ENCODE measurements around the gene WDR70.

The WDR70 gene

GRCh38 chr5:37694867-37695266 is 315.7 kb downstream of the WDR70 start:
- DNase-seq, result no peak

GRCh38 chr5:37695647-37696046 is 316.5 kb downstream of the WDR70 start:
- no peak for DNase-seq

DNA sequence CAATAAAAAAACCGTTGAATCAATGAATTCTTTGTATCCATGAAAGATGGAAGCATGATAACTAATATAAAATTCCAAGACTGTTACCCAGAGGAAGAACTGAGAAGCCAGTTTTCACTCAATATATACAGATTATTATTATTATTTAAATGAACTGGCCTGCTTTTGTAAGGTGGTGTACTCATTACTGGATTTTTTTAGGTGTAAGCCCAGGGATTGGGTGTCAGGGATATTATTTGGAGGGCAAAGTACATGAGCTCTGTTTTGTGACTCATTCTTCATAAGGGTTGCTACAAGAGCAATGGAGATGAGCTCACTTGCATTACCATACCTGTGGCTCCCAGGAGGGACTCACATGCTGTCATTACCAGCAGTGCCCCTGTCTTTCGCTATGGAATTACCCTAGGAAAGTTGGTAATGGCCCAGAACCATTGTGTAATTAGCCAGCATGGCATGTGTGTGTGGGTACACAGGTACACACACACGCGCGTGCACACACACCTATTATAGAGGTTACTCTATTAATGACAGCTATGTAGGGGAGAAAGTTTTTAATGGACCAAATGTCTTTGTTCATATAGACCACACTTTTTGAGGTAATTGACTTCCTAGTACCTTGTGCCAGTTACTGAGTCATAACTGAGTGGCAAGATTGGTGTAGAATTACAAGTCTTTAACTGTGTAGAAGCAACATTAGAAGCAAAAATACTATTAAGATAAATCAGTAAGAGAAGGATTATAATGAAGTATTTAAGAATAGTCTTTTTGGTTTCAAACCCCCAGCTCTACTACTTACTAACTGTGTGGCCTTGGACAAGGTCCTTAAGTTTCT is 317.3 kb downstream of the WDR70 start:
- DNase-seq, result no peak

- no peak for DNase-seq
These were observed 322.8 kb downstream of the WDR70 start for GRCh38 chr5:37701868-37702267.

- no peak for DNase-seq
These were observed 324.7 kb downstream of the WDR70 start for GRCh38 chr5:37703841-37704241.

- DNase-seq, result no peak
These were observed 325.3 kb downstream of the WDR70 start for GRCh38 chr5:37704406-37704805.

- peak; percentile 22 for DNase-seq
These were observed 329.9 kb downstream of the WDR70 start for GRCh38 chr5:37709020-37709419.

DNA sequence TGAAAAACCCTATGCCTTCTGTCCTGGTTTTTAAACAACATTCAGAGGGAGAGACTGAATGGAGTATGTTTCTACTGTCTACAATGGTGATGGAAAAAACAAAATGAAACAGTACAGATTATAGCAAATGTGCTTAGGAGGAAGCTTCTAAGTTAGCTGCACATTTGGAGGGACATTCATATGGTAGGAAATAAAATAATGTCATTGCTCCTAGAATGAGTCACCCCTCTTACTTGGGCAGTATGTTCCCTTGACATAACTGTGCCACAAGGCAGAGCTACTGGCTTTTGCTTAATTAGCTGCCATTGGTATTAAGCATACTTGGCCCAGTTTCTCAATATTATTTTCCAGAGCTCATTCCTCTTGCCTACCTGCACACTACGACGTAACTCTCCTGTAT is 331.8 kb downstream of the WDR70 start:
- DNase-seq, result no peak

- no peak for DNase-seq
These were observed 333.6 kb downstream of the WDR70 start for GRCh38 chr5:37712750-37713149.

GRCh38 chr5:37714756-37715155 is 335.6 kb downstream of the WDR70 start:
- DNase-seq, result no peak

DNA sequence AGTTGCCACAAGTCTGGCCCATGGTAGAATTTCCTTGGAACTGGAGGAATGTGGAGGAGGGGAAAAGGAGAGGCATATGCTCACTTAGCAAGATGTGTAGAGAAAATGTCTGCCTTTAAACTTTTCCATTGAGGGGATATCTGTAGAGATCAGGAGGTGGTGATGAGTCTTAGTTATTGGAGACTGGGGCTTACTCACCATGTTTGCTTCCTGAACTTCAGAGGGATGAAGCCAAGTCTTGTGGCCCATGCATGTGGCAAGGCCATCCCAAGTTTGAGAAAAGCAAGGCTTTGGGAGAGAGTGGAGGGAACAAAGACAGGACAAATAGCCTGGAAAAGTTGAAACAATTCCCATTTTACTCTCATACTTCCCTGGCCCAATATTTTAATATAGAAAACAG is 336.2 kb downstream of the WDR70 start:
- DNase-seq, result no peak

GRCh38 chr5:37715992-37716391 is 336.9 kb downstream of the WDR70 start:
- DNase-seq, result no peak

- DNase-seq, result no peak
These were observed 337.3 kb downstream of the WDR70 start for GRCh38 chr5:37716405-37716804.

GRCh38 chr5:37717276-37717612 is 338.1 kb downstream of the WDR70 start:
- no peak for DNase-seq

DNA sequence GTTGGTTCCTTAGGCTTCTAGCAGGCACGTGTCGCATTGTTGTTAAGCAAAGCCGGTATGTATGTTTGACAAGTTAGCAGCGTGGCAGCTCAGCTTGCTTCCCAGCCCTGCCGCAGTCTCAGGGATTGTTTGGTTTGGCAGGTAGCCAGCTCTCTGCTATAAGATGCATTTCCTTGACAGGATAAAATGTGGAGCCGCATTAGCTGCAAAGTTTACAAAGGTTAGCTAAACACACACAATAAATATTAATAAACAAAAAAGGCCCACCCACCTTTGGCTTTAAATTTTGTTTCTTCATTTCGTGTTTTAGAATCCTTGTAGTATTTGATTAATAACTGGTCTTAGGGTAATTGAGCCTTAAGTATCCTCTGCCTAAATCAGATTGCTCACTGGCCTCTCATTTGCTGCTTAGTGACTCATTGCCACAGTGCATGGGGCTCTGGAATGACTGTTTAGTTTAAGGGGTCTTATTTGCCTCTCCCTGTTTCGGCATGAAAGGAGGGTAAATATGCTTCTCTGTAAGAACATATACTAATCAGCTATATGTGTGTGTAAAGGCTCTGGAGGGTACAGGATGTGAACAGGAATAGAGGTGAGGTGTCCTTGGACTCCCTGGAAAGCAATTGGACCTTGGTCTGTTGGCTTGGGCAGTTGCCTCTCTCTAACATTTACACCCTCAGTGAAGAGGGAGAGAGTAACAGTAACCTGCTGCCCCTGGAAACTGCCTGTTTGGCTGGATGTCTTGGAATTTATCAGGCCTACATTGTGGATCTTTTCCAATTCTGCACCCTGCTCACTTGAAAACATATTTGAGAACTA is 338.7 kb downstream of the WDR70 start:
- DNase-seq, result peak; percentile 87

GRCh38 chr5:37720550-37720952 is 341.4 kb downstream of the WDR70 start:
- DNase-seq, result no peak

DNA sequence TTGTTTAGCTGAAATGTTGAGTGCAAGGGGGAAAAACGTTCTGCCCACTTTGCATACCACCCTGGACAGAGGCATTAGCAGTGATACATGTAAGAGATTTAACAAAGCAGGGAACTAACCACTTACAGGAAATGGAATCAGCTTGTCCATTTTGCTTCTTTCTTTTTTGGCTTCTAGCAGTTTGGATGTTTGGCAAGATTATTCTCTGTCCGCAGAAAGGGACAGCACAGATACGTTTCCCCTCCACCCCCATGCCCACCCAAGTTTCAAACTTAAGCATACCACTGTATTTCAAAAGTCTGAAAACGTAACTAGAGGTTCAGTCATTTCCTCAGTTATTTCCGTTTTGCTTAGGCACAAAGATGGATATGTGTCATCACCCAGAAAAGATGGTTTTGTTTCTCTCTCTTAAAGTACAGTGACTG is 342.3 kb downstream of the WDR70 start:
- DNase-seq, result no peak

GRCh38 chr5:37722236-37723161 is 343.4 kb downstream of the WDR70 start:
- peak; percentile 58 for DNase-seq

DNA sequence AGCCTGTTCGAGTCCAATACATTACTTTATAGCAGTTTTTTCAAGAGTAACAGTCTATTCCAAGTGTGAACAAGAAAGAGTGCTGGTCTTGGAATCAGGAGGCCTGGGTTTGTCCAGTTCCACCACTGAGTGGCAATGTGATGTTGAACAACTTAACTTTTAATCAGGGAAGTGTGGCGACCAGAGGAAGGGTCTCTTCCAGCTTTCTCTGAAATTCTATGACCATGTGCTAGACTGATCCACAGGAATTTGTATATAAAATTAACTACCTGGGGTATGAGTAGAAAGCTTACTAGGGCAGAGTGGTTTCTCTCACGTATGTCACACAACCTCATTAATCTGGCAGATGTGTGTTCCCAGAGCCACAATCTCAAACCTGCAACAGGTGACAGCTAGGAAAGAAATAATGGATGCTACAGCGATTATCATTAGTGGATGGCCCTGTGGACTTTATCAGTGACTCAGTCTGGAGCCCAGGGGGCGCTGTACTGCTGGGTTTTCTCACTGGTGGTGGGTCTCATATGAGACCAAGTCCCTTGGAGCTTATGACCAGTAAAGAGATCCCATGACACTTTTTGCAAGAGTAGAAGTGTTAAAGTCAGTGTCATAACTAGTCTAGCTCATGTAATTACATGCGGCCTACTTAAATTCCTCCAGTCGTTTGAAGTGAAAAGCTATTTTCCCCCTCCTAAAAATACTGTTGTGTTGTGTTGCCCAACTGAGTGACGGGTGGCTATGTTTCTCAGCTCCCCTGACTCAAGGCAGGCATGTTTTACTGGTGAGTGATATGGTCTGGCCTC is 344.2 kb downstream of the WDR70 start:
- no peak for DNase-seq

- no peak for DNase-seq
These were observed 345.4 kb downstream of the WDR70 start for GRCh38 chr5:37724395-37725125.

GRCh38 chr5:37725185-37725584 is 346.1 kb downstream of the WDR70 start:
- no peak for DNase-seq

DNA sequence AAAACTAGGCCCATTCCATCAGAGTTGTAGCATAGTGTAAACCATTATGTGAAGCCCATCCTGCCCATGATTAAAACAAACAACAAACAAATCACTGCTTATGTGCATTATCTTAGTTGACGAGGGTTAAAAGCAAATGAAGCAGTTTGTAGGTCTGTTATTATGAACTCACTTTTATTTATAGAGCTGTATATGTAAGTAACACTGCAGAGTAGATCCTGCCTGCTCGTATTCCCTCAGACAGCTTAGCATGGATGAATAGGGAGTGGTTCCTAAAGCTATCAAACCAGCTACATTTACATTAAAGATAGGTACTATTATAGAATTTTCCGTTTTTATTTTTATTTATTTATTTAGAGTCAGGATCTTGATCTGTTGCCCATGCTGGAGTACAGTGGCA is 348.1 kb downstream of the WDR70 start:
- no peak for DNase-seq

Measured in eye (tissue), 1 donor.